ENCODE measurements around the gene DPH2. TPM values are rescaled to one million over a fixed set of nuclear protein-coding genes. Genes with fewer than 3 reads are reported as not detected.

The DPH2 gene
- total RNA-seq, 2 experiments from 2014 or later, result 10.3 to 12.0 TPM

DNA sequence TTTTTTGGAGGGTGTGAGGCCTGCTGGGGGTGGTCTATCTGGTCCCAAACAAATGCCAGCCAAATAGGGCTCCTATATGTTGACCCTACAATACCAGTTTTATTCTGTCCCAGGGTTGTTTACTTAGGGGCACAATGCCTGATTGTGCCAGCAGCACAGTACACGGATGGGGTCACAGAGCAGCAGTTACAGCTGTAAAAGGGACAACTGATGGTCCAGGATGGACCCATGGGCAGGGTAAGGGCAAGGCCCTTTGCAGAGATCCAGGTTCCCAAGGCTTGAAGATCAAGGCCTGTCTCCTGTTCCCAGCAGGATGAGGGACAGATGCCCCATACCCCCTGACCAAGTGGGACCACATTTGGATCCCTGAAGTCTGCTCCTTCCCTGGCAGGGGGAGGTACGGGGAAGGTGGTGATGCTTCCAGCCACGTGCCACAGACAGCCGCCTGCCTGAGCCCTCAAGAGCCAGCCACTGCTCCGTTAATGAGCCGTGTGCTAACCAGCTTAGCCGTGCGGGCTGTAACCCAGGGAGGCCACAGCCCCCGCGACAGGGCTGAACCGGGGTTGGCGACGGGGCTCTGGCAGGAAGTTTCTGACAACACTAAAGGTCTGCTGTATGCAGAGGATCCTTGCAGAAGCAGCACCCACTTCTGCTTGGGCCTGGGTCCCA lies 43.3 kb downstream of the DPH2 start:
- ChIA-PET POLR2A (interaction anchor here (1.3 kb wide), 1 partner anchor 9 kb away, joined by 3 read pairs; no protein-coding TSS in a partner anchor), CTCF (interaction anchor here (1.1 to 1.6 kb wide), 2 partner anchors 24 to 34 kb away, joined by 4 to 6 read pairs; no protein-coding TSS in a partner anchor)
- intact Hi-C loops (cut with DNase I, micrococcal nuclease), result no loop called here
- no peak for DNase-seq
- TF ChIP-seq, protein P1, sequence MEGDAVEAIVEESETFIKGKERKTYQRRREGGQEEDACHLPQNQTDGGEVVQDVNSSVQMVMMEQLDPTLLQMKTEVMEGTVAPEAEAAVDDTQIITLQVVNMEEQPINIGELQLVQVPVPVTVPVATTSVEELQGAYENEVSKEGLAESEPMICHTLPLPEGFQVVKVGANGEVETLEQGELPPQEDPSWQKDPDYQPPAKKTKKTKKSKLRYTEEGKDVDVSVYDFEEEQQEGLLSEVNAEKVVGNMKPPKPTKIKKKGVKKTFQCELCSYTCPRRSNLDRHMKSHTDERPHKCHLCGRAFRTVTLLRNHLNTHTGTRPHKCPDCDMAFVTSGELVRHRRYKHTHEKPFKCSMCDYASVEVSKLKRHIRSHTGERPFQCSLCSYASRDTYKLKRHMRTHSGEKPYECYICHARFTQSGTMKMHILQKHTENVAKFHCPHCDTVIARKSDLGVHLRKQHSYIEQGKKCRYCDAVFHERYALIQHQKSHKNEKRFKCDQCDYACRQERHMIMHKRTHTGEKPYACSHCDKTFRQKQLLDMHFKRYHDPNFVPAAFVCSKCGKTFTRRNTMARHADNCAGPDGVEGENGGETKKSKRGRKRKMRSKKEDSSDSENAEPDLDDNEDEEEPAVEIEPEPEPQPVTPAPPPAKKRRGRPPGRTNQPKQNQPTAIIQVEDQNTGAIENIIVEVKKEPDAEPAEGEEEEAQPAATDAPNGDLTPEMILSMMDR (IDR thresholded peaks at IDR 0.05), result no peak
- Mint-ChIP-seq H3K27ac (no peak overlapping the region), H3K9me3 (no peaks in the 10 kb centered on the region), H3K27me3 (no peaks in the 10 kb centered on the region), H3K36me3 (ENCODE audit: low read depth) (no peaks in the 10 kb centered on the region), H3K4me3 (no peak overlapping the region), H3K4me1 (ENCODE audit: low read depth) (peaks cover 17% of the 10 kb centered on the region)
- Histone ChIP-seq H3K36me3 (ENCODE audit: insufficient read depth, low read length) (no peaks in the 10 kb centered on the region), H3K27ac (ENCODE audit: low read depth in 1 of 2, low read length in 2 of 2) (no peak overlapping the region), H3K4me1 (ENCODE audit: insufficient read depth, low read length) (peaks cover 2% of the 10 kb centered on the region), H3K4me3 (ENCODE audit: low read length) (no peak overlapping the region), H3K27me3 (ENCODE audit: control insufficient read depth in 1 of 2, insufficient read depth in 2 of 2, low read length in 2 of 2) (no peaks in the 10 kb centered on the region), H3K9me3 (ENCODE audit: control insufficient read depth in 1 of 2, insufficient read depth in 1 of 2, low read length in 2 of 2) (no peaks in the 10 kb centered on the region)
- ATAC-seq (ENCODE audit: poor library complexity), result peak; percentile 48

DNA sequence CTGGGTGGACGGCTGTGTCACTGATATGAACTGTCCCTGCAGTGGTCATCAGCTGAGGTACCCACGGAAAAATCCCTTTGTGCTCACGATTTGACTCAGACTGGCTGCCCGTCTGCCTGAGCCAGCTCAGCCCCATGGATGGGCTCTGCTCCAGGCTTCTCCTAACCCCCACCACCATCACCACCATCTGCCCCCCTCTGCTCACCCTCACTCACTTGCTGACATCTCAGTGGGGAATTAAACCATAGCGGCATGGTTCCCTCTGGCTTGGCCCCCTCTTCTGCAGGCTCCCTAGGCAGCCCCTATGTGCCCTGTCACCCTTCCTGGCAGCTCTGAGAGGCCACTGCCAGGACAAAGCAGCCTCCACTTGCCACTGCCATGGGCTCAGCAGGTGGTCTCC lies 44.1 kb downstream of the DPH2 start:
- Histone ChIP-seq H3K4me1 (ENCODE audit: insufficient read depth, low read length) (peaks cover 2% of the 10 kb centered on the region), H3K9me3 (ENCODE audit: control insufficient read depth in 1 of 2, insufficient read depth in 1 of 2, low read length in 2 of 2) (no peaks in the 10 kb centered on the region), H3K27me3 (ENCODE audit: control insufficient read depth in 1 of 2, insufficient read depth in 2 of 2, low read length in 2 of 2) (no peaks in the 10 kb centered on the region), H3K4me3 (ENCODE audit: low read length) (no peak overlapping the region), H3K27ac (ENCODE audit: low read depth in 1 of 2, low read length in 2 of 2) (no peak overlapping the region), H3K36me3 (ENCODE audit: insufficient read depth, low read length) (no peaks in the 10 kb centered on the region)
- Mint-ChIP-seq H3K9me3 (no peaks in the 10 kb centered on the region), H3K27me3 (no peaks in the 10 kb centered on the region), H3K4me3 (no peak overlapping the region), H3K36me3 (ENCODE audit: low read depth) (no peaks in the 10 kb centered on the region), H3K4me1 (ENCODE audit: low read depth) (peaks cover 17% of the 10 kb centered on the region), H3K27ac (no peak overlapping the region)
- no peak for DNase-seq
- ChIA-PET CTCF (interaction anchor here (1.1 kb wide), 1 partner anchor 34 kb away, joined by 4 read pairs; no protein-coding TSS in a partner anchor), POLR2A (interaction anchor here (1.3 kb wide), 1 partner anchor 8 kb away, joined by 3 read pairs; no protein-coding TSS in a partner anchor)
- TF ChIP-seq, protein P1 (IDR thresholded peaks at IDR 0.05), result no peak
- ATAC-seq (ENCODE audit: poor library complexity), result no peak
- intact Hi-C loops (cut with DNase I, micrococcal nuclease), result no loop called here

DNA sequence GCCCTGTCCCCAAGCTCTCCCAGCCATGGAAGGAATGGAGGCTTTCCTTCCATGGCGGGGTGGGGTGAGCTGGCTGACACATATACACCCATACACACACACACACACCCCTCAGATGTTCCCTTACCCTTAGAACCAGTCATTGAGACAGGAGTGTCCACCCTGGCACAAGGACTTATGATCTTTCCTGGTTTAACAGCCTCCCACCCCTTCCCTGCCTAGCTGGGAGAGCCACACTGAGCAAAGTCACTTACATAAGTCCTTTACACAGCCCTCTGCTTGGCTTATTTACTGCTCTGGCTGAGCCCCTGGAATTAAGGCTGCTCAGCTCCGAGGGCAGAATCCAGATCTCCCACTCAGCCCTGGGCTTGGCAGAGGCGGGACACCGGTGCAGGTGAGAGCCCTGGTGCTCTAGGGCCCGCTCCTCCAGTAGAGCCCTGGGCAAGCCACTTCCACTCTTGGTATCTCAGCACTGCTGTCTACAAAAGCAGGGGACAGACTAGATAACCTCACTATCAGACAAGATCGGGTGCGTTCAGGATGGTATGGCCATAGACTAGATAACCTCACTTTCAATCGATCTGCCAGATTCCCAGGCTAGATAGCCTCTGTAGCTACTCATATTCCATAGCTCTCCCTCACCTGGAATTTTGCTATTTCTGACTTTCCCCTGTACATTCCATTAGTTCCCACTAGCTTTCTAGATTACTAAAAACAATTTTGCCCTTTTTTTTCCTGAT lies 44.7 kb downstream of the DPH2 start:
- Histone ChIP-seq H3K4me1 (ENCODE audit: insufficient read depth, low read length) (peaks cover 2% of the 10 kb centered on the region), H3K36me3 (ENCODE audit: insufficient read depth, low read length) (no peaks in the 10 kb centered on the region), H3K27ac (ENCODE audit: low read depth in 1 of 2, low read length in 2 of 2) (no peak overlapping the region), H3K4me3 (ENCODE audit: low read length) (no peak overlapping the region), H3K9me3 (ENCODE audit: control insufficient read depth in 1 of 2, insufficient read depth in 1 of 2, low read length in 2 of 2) (no peaks in the 10 kb centered on the region), H3K27me3 (ENCODE audit: control insufficient read depth in 1 of 2, insufficient read depth in 2 of 2, low read length in 2 of 2) (no peaks in the 10 kb centered on the region)
- H3K36me3 Mint-ChIP-seq (ENCODE audit: low read depth), result no peaks in the 10 kb centered on the region
- no peak overlapping the region for H3K4me3 Mint-ChIP-seq
- H3K4me1 Mint-ChIP-seq (ENCODE audit: low read depth), result peaks cover 17% of the 10 kb centered on the region
- POLR2A ChIA-PET, result interaction anchor here (0.8 kb wide), 1 partner anchor 16 kb away, joined by 3 read pairs; no protein-coding TSS in a partner anchor
- no peak for DNase-seq
- intact Hi-C loops (cut with DNase I, micrococcal nuclease), result no loop called here
- H3K27ac Mint-ChIP-seq, result no peak overlapping the region
- no peak for ATAC-seq (ENCODE audit: poor library complexity)
- TF ChIP-seq, protein P1 (IDR thresholded peaks at IDR 0.05), result no peak
- no peaks in the 10 kb centered on the region for H3K9me3 Mint-ChIP-seq
- CTCF ChIA-PET, result interaction anchor here (0.8 to 1.1 kb wide), 2 partner anchors 22 to 33 kb away, joined by 3 to 4 read pairs; no protein-coding TSS in a partner anchor
- H3K27me3 Mint-ChIP-seq, result no peaks in the 10 kb centered on the region

All from CD4-positive, alpha-beta T cell (primary cell).